Small intestine (tissue), 7 donors: ENCODE measurements around the gene SLC16A13. TPM values are rescaled to one million over a fixed set of nuclear protein-coding genes. Genes with fewer than 3 reads are reported as not detected.

Source experiments
- DNase-seq, 2 donors: peaks; one replicate each; pipeline versions ENCODE4 v3.0.0 to v3.0.0-alpha.2; 2013
- FAIRE-seq: peaks from 2 replicates; lab custom pipeline; 2012; peaks lifted over from hg19 to GRCh38; lab: Jason Lieb, UNC
- H3K27ac ChIP-seq, 3 donors: one replicate each; pipeline ENCODE4 v1.5.1; 2013; ENCODE audit warnings: low read length in 2 of 3, mild to moderate bottlenecking in 2 of 3, control low read depth in 1 of 3, inconsistent platforms in 1 of 3, low read depth in 1 of 3, moderate library complexity in 1 of 3
- H3K27me3 ChIP-seq, 3 donors: one replicate each; pipeline ENCODE4 v1.6.1; 2013; ENCODE audit warnings: low read length in 3 of 3, inconsistent platforms in 1 of 3; ENCODE audit not compliant: control insufficient read depth in 3 of 3, insufficient read depth in 3 of 3
- H3K36me3 ChIP-seq, 3 donors: one replicate each; pipeline ENCODE4 v1.6.1; 2013; ENCODE audit warnings: low read length in 3 of 3, inconsistent platforms in 1 of 3, low read depth in 1 of 3, mild to moderate bottlenecking in 1 of 3, moderate library complexity in 1 of 3; ENCODE audit not compliant: control insufficient read depth in 3 of 3, insufficient read depth in 2 of 3
- H3K4me1 ChIP-seq, 3 donors: one replicate each; pipeline ENCODE4 v1.6.1; 2013; ENCODE audit warnings: low read length in 2 of 3, inconsistent platforms in 1 of 3, low read depth in 1 of 3, mild to moderate bottlenecking in 1 of 3, moderate library complexity in 1 of 3; ENCODE audit not compliant: control insufficient read depth in 3 of 3, insufficient read depth in 2 of 3
- H3K4me3 ChIP-seq, 3 donors: one replicate each; pipeline ENCODE4 v1.5.1; 2013; ENCODE audit warnings: low read length in 3 of 3, control low read depth in 1 of 3, inconsistent platforms in 1 of 3, low read depth in 1 of 3, mild to moderate bottlenecking in 1 of 3, moderate library complexity in 1 of 3
- H3K9me3 ChIP-seq, 2 donors: one replicate each; pipeline ENCODE4 v1.6.1; 2013; ENCODE audit warnings: low read depth in 1 of 2, low read length in 1 of 2; ENCODE audit not compliant: control insufficient read depth in 2 of 2, insufficient read depth in 1 of 2
- WGBS, 3 donors: extraction: QIAGEN DNeasy Blood & Tissue Kit; methylation state at CpG; one replicate each; pipeline ENCODE4 v1.1.7; 2013; 5-methylcytosine and 5-hydroxymethylcytosine counted together
- polyA plus RNA-seq, 4 donors: library from polyadenylated mRNA; stranded (reverse) in 3 of 4; unstranded in 1 of 4; fragments of 200-250 nt in 3 of 4; fragments of 120-200 nt in 1 of 4; gene quantifications; one replicate each; pipeline versions ENCODE4 v1.2.1 to v1.2.3, GENCODE V29; 2013
- donor health status: healthy with polysubstance abuse.
- donor health status: control.
- donor health status: control.
- donor health status: Bipolar disorder and iron deficiency.
- donor health status: healthy.

Gene SLC16A13
- polyA plus RNA-seq, 4 donors = 1.8 to 11.2 (median 5.0) TPM

DNA sequence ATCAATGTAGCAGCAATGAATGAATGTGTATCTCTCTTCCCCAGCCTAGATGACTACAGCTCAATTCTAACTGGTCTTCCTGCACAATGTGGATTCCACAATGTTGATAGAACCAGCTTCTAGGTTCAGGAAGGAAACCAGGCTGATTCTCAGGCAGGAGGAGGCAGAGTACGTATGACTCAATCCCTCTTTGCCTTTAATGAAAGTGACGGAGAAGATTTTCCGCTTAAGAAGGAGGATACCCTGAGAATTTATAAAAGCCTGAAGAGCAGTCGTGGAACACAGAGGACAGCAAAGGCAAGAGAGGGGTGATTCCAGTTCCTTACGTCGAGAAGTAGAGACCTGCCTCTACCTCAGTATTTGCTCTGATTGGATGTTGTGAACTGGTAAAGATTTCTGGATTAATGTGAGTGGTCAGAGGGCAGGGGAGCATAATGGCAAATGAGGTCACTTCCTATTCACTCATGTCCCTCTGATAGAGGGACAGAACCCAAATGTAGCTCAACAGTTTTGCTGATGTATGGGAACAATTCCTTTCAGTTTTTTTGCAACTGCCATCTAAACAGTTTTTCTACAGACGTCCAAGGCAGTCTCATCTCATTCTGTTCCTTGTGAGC is 23.1 kb downstream of the SLC16A13 start:
- Histone ChIP-seq H3K27me3 (peaks cover 0 to 4% (median 0%) of the 10 kb centered on the region in 3 donors), H3K9me3 (no peaks in the 10 kb centered on the region), H3K27ac (no peak overlapping the region), H3K4me3 (no peak overlapping the region), H3K36me3 (no peaks in the 10 kb centered on the region), H3K4me1 (no peaks in the 10 kb centered on the region)
- WGBS, 3 donors = 66 to 82% (median 69%) methylated on average over 7 of the region's 7 CpGs
- FAIRE-seq (no peak), DNase-seq (no peak)

DNA sequence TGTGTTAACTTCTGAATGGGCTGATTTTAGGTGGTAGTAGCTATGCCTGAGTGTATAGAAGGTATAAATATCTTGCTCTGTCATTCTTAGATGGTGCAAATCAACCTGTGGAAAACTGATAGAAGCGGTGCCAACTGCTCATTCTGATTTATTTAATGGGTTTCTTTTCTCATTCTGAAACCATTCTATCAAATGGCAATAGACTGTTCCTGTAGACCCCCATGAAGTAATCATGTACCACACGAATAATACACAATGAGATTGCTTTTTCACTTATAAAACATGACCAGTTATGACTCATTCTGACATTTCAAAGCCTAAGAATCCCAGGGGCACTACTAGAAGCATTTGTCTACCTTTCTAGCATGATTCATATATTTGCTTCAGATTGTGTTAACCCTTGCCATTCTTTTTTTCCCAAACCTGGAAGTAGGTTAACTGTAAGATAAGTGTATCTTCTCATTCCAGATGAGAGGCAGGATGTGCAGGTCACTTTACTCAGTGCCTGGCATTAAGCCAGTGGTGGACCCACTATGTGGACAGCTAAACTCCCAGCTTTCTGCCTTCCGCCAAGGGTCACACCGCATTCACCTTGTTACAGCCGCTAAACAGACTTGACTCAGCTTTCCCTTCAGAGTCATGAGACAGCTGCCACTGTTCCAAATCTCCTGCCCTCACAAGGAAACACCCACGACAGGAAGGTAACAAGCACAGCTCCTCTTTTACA is 24.5 kb downstream of the SLC16A13 start:
- H3K27ac ChIP-seq = no peak overlapping the region
- WGBS, 3 donors = 38 to 48% (median 44%) methylated on average over 6 of the region's 6 CpGs
- no peak for FAIRE-seq

DNA sequence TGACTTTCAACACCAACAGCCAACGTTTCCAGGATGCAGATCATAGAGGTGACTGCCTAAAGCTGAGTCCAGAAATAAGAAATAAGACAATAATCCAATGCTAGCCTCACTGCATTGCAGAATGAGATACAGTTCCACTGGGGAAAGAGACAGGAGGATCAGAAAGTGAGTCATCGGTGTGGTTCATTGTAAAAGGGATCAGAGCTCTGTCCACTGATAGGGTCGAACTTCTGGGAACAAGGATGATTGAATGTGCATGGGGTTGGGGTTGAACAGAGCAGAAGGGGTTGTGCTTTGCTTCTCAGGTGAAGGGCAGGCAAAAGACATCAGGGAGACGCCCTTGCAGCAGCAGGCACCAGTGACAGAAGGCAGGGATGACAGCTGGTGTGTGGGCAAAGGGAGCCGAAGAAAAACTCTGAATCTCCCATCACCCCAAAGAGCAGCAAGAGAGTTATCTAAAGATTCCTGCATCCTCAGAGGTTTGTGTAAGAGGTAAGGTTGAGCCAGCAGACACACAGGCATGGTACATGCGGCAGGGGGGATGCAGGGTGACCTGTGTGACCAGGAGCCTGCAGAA is 27.8 kb downstream of the SLC16A13 start:
- Histone ChIP-seq H3K9me3 (peaks cover 0 to 13% of the 10 kb centered on the region in 2 donors), H3K4me3 (no peak overlapping the region), H3K27me3 (peaks cover 0 to 7% (median 2%) of the 10 kb centered on the region in 3 donors), H3K4me1 (no peaks in the 10 kb centered on the region), H3K36me3 (no peaks in the 10 kb centered on the region), H3K27ac (no peak overlapping the region)
- DNase-seq (no peak), FAIRE-seq (no peak)
- 53 to 67% (median 59%) methylated on average over 6 of the region's 6 CpGs for WGBS, 3 donors

More for the DNA sequence above, 24.5 kb downstream of the SLC16A13 start:
- Histone ChIP-seq H3K27me3 (peaks cover 0 to 4% (median 2%) of the 10 kb centered on the region in 3 donors), H3K9me3 (no peaks in the 10 kb centered on the region), H3K36me3 (no peaks in the 10 kb centered on the region), H3K4me1 (no peaks in the 10 kb centered on the region), H3K4me3 (no peak overlapping the region)
- DNase-seq = no peak

DNA sequence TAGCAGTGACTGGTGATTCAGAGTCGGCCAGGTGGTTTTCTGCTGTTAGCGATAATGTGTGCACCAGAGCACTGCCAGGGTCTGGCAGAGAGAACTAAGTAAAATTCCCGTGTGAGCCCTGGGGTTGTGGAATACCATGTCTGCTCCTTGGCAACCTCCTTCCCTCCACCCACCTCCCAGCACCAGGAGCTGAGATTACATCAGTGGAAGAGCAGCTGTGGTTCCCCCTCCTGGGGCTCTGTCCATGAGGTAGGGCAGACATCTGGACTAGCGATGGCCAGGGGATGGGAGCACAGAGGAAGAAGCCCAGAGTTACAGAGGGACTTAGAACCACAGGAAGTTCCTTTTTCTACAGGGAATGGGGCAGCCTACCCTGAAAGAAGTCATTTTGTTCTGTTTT is 28.4 kb downstream of the SLC16A13 start:
- DNase-seq (no peak), FAIRE-seq (no peak)
- Histone ChIP-seq H3K27me3 (peaks cover 0 to 7% (median 2%) of the 10 kb centered on the region in 3 donors), H3K4me3 (no peak overlapping the region), H3K9me3 (peaks cover 0 to 19% of the 10 kb centered on the region in 2 donors), H3K4me1 (no peaks in the 10 kb centered on the region), H3K27ac (no peak overlapping the region), H3K36me3 (no peaks in the 10 kb centered on the region)
- 72 to 81% (median 75%) methylated on average over 4 of the region's 4 CpGs for WGBS, 3 donors

DNA sequence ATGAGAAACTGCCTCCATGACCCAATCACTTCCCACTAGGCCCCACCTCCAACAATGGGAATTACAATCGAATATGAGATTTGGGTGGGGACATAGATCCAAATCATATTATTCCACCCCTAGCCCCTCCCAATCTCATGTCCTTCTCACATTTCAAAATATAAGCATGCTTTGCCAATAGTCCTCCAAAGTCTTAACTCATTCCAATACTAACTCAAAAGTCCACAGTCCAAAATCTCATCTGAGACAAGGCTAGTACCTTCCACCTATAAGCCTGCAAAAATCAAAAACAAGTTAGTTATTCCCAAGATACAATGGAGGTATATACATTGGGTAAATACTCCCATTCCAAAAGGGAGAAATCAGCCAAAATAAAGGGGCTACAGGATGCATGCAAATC is 31.4 kb downstream of the SLC16A13 start:
- Histone ChIP-seq H3K36me3 (no peaks in the 10 kb centered on the region), H3K4me3 (no peak overlapping the region), H3K27me3 (peaks cover 0 to 7% (median 2%) of the 10 kb centered on the region in 3 donors), H3K9me3 (peaks cover 0 to 19% of the 10 kb centered on the region in 2 donors), H3K4me1 (no peaks in the 10 kb centered on the region), H3K27ac (no peak overlapping the region)
- 87 to 88% (median 87%) methylated on average over 1 of the region's 1 CpG for whole genome bisulfite sequencing, 3 donors
- DNase-seq (no peak), FAIRE-seq (no peak)

DNA sequence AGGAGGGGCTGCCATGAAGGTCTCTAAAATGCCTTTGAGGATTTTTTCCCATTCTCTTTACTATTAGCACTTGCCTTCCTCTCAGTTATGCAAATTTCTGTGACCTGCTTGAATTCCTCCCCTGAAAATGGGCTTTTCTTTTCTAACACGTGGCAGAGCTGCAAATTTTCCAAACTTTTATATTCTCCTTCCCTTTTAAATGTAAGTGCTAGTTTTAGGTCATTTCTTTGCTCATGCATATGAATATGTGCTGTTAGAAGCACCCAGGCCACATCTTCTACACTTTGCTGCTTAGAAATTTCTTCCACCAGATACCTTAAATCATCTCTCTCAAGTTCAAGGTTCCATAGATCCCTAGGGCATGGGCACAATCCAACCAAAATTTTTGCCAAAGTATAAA is 32.5 kb downstream of the SLC16A13 start:
- peaks cover 0 to 19% of the 10 kb centered on the region in 2 donors for H3K9me3 ChIP-seq
- FAIRE-seq (no peak), DNase-seq (no peak)
- H3K4me1 ChIP-seq = no peaks in the 10 kb centered on the region
- H3K27me3 ChIP-seq = peaks cover 0 to 7% (median 2%) of the 10 kb centered on the region in 3 donors
- WGBS, 3 donors = 7 to 20% (median 13%) methylated on average over 1 of the region's 1 CpG
- H3K27ac ChIP-seq = no peak overlapping the region
- no peaks in the 10 kb centered on the region for H3K36me3 ChIP-seq
- H3K4me3 ChIP-seq = no peak overlapping the region

DNA sequence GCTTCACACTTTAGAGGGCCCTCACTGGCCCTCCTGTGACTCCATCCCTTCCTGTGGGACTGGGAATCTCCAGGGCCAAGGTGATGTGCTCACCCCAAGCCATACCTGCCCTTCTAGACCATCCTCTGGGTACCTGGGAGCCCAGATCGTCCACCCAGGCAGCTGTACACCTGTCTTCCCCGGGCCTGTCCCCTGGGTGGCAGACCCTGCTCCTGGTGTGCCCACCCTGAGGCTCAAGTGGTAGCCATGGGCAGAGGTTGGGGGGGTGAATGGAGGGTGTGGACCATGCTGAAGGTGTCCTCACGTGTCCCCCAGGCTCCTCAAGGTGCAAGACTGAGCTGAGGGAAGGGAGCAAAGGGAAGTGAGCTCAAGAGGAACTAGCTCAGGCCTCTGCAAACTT is 34.9 kb downstream of the SLC16A13 start:
- peaks cover 0 to 19% of the 10 kb centered on the region in 2 donors for H3K9me3 ChIP-seq
- WGBS, 3 donors = 58 to 79% (median 79%) methylated on average over 3 of the region's 3 CpGs
- H3K4me1 ChIP-seq = no peaks in the 10 kb centered on the region
- H3K36me3 ChIP-seq = no peaks in the 10 kb centered on the region
- no peak for DNase-seq
- no peak overlapping the region for H3K27ac ChIP-seq
- H3K4me3 ChIP-seq = no peak overlapping the region
- FAIRE-seq = no peak
- H3K27me3 ChIP-seq = peaks cover 0 to 3% (median 0%) of the 10 kb centered on the region in 3 donors

DNA sequence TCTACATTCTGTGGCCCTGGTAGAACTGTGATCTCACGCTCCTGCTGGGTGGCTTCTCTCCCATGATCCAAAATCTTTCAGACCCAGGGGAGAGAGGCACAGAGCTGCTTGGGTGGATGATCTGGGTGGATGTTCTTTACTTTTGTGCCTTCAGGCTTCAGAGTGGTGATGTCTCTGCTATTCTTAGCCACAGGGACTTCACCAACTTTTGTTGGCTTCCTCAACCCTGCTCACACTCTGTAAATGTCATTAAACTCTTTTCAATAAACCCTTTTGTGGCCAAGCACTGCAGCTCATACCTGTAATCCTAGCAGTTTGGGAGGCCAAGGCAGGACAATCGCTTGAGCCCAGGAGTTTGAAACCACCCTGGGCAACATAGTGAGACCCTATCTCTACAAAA is 36.6 kb downstream of the SLC16A13 start:
- Histone ChIP-seq H3K4me1 (no peaks in the 10 kb centered on the region), H3K4me3 (no peak overlapping the region), H3K36me3 (no peaks in the 10 kb centered on the region), H3K9me3 (peaks cover 0 to 17% of the 10 kb centered on the region in 2 donors), H3K27ac (no peak overlapping the region), H3K27me3 (no peaks in the 10 kb centered on the region)
- WGBS, 3 donors = 87 to 96% (median 95%) methylated on average over 2 of the region's 2 CpGs
- FAIRE-seq (no peak), DNase-seq (no peak)
